GM19023 (cell line): ENCODE results near the gene IFTAP.

Experiments
- ATAC-seq: cut with Tn5 transposase; IDR thresholded peaks from one replicate; pipeline ENCODE4 v1.9.1; 2021; ENCODE audit warnings: mild to moderate bottlenecking, moderate library complexity; ENCODE audit not compliant: unreplicated experiment

IFTAP gene

DNA sequence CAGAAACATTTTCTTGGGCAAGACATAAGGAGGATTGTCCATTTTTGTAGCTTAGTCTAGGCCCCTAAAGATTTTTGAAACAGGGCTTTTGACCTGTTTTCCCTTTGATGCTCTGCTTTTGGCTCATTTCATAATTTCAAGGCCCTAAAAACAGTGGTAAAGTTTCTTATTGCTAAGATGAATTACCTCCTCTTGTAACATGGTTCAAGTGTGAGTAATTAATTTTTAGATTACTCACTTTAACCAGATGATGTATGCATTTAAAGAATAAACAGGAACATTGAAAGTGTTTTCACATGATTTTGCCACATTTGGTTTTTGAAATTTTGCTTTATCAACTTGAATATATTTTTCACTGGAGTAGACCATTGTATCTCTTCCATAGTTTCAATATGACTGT, 2.6 kb downstream of the IFTAP start:
- ATAC-seq, result no peak

DNA sequence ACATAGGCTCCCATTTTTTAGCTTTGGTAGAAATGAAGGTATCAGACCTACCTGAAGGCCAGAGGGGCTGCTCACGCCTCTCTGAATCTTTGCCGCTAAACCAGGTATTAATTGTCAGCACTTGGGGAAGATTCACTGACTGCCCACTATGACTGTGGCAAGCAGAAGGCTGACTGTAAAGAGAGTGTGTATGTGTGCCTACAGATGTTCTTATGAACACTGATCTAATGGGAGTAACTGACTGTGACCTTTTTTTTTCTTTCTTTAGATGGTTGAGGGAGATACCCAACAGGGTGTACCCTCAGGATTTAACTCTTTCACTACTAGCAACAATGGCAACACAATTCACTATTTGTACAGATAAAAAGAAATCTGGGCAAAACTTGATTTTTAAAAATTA, 3.7 kb downstream of the IFTAP start, which contains the start of gene RAG2:
TSS of gene RAG2 (minus strand) at position 186 of the 400 bp plus-strand sequence. CDS start 4,068 bp downstream, outside the sequence.
- no peak for ATAC-seq

DNA sequence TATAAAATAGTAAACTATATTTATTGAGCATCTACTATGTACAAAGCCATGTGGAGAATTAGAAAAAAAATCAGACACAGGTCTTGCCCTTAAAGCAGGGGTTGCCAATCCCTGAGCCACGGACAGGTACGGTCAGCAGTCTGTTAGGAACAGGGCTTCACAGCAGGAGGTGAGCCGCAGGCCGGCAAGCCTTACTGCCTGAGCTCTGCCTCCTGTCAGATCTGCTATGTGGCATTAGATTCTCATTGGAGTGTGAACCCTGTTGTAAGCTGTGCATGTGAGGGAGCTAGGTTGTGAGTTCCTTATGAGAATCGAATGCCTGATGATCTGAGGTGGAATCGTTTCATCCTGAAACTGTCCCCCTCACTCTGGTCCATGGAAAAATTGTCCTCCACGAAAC, 5.9 kb downstream of the IFTAP start:
- no peak for ATAC-seq

DNA sequence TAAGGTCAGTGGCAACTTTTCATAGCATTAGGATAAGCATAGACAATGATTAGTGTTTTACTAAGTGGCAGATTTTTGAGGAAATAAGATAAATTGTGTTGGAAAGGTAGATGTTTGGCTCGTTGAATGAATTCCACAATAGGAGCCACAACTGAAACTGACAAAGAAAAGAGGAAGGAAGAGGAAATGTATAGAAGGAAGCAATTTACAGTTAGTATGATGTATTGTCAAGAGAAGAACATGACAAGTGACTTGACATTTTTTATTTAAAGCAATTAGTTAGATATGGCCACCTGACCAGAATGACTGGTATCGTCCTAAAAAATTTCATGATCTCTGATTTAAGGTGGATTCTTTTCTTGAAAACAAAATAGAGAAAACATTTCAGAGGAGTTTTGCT, 6.9 kb downstream of the IFTAP start:
- no peak for ATAC-seq

DNA sequence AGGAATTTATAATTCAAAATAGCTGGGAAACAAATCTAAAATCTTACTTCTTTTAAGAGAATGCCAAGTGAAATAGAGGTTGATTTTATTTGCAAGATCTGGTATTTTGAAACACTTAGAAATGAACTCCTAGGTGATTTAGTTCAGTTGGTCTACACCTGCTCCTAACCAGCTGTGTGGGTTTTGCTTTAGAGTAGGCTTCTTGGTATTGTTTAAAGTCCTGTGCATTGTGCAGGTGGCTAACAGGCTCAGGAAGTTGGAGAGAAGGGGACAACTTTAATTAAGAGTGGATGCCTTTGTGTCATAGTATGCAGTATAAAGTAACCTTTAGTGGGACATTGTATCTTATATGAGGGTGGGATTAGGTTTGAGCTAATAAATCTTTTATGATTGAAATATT, 7.8 kb downstream of the IFTAP start:
- ATAC-seq, result no peak

DNA sequence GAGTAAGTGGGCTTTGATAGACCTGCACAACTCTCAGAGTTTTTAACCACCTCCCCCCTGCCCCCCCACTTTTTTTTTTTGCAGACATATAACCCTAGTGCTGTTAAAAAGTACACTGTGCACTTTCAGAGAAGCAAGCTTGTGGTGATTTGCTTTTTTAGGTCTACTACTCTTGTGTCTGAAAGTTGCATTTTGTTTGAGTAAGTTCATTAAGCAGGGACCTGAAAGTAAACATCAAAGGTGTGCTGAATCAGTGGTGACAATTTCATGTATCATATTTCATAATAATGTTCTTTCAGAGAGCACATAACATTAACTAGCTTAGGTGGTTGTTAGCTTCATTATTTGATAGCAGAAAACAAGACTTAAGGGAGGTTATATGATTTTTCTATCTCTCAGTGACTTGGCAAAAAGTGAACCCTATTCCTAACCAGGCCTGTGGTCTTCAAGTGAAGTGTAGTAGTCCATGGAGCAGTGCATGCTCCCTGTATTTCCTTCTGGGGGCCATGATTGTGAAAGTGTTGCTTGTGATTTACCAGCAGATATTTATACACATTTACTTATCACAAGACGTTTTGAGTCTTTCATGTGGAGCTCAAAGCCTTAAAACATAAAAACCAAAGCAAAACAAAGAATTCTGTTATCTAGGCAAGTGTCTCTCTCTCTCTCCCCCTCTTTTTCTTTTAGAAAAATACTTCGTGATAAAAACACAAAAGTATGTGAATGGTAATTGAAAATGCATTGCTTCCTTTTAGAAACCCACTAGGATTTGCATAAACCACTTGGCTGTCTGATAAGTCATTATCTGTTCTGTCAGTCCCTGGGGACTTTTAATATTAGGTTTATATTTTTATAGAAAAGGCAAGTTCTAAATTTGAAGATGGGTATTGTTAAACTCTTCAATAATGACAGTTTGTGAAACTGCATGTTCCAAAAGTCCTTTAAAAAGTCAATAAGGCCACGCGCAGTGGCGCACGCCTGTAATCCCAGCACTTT, 11.2 kb downstream of the IFTAP start:
- ATAC-seq, result no peak

DNA sequence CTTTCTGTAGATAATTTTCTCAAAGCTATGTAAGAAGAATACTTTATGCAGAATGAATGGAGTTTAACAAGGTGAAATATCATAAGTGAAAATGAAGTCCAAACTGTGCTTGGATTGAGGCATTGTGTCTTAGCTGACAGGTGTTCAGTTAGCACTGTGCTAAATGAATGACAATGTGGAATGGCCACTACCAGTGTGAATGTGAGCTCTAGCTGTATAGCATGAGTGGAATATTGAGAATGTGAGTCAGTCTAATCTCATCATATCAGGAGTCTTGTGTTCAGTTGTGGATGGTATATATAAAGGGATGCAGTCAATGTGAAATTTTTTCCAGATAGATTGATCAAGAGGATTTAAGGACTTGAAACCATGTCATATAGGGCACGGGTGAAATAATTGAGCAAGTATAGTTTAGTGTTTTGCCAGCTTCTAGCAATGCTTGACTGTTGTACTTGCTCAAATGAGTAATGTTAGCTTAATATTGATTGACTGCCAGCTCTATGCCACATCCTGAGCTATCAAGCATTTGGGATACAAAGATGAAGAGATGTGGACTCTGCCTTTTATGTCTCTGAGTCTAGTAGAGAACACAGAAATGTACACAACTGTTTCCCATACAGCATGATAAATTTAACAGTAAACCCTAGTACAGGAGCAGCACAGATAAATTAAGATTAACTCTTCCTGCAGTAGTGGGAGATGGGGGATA, 14.3 kb downstream of the IFTAP start:
- no peak for ATAC-seq

DNA sequence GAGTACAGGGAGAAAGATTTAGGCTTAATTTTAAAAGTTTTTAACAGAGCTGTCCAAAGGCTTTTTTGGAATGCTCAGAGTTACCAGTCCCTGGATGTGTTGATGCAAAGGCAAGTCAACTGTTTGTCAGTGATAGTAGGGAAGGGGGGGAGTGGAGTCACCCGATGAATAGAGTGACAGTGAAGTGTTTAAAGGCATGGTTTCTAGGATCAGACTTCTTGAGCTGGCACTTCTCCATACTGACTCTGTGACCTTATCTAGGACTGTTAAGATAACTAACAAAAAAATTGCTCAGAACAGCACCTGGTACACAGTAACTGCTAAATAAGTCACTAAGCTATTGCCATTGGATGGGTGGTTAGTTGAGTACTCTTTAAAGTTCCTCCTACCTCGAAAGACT, 15.1 kb downstream of the IFTAP start:
- ATAC-seq, result no peak

DNA sequence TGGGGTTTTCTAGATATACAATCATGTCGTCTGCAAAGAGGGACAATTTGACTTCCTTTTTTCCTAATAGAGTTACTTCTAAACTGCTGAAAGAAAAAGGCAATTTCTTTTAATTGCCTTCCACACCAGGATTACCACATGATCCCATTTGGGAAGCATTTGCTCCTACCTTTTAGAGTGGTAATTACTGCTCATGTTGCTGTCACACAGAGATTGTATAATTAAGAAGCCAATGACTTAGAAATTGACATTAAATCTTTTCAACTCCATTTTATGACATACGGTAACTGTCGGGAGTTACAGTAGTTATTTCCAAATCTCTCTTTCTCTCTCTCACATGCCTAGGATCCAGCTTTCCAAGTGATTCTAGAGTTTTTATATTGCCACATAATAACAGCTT, 21.5 kb downstream of the IFTAP start:
- ATAC-seq, result no peak

DNA sequence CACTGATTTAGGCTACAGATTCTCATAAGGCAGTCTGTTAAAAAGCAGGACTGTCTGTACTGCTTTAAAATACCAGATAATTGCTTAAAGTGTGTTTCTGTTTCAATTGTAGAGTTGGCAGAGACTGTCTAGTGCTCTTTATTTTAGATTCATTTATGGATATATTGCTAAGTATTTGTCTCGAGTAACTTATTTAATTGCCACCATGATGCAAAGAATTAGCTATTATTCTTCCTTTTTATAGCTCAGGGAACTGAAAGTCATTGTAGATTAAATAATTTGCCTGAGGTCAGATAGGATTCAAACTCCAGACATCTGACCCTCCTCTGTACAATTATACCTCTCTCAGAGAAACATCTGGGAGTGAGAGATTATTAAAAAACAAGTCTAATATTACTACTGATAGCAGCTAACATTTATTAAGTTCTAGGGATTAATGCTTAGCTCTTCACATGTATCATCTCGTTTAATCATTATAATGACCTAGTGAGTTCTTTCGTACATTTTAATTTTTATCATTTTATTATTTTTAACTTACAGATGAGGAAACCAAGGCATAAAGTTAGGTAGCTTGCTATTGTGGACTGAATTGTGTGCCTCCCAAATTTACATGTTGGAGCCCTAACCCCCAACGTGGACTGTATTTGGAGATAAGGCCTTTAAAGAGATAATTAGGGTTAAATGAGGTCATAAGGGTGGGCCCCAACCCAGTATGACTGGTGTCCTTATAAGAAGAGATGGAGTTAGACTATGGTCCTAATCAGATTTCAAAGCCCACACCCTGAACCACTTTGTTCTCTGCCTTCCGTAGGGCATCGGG, 23.5 kb downstream of the IFTAP start:
- ATAC-seq, result no peak

DNA sequence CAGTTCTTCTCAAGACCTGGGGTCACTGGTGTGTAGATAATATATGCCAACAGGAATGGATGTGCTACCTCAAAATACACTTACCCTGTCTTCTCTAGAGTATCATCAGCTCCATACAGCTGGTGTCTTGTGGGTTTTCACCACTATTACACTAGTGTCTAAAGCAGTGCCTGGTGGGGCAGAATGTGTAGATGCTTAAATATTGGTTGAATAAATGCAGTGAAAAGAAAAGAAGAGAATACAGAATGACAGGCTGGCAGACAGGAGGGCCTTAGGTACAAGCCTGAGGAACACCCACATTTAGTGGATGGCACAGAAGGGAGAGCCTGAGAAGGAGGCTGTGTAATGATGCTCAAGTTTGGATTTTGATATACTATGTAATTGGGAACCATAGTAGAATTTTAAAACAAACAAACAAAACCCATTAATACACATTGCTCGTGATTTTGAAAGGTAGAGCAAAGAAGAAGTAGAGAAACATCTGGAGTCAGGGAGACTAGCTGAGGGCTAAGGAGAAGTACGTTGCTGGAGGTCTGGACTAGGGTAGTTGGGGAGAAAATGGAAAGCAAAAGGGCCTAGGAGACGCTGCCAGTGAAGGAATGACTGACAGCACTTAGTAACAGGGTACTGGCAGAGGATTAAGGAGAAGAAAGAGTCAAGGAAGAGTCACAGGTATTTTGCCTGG, 24.2 kb downstream of the IFTAP start:
- no peak for ATAC-seq

DNA sequence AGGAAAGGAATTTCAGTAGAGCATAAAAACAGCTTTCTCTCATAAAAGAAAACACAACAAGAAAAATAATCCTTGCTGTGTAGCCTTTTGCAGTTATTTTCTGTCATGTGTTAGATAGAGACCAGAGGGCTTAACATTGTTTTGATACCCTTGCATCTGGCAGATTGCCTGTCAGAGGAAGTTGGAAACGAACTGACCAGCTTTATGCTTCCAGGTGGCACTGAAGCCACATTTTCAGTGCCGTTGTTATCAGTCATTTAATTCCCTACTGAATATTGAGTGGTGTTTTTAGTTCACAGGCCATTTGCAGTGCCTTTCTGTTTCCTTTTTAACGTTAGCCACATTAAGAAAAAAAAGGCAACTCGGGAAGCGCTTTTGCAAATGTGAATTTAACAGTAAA, 25.2 kb downstream of the IFTAP start:
- ATAC-seq, result no peak

DNA sequence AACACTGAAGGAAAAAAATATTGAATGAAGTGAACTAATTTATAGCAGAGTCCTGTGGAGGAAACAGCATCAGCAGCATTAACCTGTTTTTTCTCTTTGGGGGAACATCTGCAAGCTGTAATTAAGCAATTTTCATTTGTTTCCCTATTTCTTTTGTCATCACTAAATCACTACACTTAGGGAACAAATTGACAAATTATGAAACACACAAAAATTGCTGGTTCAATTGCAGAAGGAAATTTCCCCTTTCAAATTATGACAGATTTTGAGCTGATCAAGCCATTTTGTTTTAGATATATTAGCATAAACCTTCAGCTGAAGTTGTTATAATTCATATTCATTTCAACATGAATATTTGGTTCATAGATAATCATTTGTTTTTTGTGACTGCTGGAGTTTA, 25.9 kb downstream of the IFTAP start:
- ATAC-seq, result no peak

DNA sequence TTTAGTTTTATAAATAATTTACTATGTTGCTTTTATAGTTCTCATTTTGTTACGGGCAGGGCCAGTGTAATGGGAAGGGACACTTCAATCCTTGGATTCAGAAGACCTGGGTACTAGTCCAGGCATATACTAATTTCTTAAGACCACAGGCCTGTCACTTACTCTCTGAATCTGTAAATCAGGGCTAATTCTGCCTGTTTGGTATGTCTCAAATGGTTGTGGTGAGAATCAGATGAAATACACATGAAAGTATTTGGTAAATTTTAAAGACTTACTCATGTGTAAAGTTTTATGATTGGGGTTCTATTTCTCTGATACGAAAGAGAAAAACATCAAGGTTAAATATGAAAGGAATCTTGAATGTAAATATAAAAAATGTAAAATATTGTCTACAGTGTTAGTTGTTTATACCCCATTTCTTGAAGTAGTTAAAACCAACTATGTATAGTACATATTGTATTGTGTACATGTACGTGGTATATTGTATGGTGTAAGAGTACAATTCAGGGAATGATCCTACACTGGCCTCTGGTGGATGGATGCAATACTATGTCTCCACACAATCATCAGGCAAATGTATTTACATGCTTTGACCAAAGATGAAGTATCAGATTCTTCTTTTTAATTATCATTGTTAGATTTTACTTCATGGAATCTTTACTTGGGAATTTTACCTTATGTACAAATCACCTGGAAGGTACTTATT, 28.3 kb downstream of the IFTAP start:
- peak; percentile 62 for ATAC-seq

DNA sequence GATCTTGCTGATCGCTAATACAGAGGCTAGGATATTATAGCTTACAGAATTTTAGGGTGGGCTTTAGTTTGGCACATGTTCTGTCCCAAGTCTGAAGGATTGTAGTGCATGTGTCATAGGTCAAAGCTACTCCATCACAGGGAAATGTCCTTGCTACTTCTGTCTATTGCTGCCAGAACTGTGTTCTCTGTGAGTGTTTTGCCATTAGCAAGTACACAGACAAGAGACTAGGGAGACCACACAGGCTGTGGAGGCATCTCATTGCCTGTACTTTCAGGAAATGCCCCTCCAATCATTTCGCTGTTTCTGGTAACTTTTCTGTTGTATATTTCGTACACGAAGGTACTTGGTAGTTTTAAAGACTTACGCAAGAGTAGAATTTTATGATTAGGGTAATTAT, 29.2 kb downstream of the IFTAP start:
- ATAC-seq, result no peak

DNA sequence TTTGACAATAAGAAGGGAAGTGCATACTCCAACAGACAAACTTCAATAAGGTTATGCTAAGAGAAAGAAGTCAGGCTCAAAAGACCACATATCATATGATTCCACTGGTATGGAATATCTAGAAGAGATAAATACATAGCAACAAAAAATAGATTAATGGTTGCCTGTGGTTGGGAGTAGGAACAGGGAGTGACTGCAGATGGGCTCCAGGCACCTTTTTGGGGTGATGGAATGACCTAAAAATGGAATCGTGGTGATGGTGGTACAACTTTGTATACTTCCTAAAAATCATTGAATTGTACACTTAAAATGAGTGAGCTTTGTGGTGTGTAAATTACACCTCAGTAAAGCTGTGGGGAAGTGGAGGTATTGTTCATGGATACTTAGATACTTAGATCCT, 32.7 kb downstream of the IFTAP start:
- ATAC-seq, result no peak

DNA sequence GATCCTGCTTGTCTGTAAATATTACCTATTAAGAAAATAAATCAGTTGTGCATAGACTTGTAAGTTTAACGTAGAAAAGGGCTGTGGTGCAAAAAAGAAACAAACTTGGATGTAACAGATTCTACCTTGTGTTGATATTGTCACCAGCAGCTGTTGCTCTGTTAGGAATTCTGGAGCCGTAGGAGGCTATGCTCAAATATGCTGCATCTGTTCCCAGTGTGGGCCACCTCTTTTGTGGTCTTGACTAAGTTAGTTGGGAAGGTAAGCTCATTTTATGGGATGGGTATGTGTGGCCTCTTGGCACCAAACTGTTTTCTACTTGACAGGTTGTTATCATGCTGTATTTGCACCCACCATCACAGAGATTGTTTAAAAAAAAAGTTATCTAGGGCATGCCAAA, 33.2 kb downstream of the IFTAP start:
- no peak for ATAC-seq

DNA sequence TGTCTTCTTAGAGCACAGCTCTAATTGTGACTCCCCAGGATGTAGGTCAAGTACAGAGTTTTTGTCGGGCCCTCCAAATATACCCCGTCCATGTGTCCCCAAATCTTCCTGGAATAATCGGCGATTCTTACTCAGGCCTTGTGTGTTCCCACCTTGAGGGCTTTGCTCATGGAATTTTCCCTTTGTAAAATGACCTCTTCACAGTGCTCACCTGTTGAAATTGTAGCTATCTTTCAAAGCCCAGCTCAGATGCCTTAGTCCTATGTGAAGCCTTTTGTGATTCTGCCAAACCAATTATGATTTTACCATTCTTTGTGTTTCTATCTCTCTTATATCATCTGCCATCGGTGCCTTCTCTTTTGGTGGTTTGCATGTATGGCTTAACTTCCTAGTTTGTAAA, 33.8 kb downstream of the IFTAP start:
- no peak for ATAC-seq

DNA sequence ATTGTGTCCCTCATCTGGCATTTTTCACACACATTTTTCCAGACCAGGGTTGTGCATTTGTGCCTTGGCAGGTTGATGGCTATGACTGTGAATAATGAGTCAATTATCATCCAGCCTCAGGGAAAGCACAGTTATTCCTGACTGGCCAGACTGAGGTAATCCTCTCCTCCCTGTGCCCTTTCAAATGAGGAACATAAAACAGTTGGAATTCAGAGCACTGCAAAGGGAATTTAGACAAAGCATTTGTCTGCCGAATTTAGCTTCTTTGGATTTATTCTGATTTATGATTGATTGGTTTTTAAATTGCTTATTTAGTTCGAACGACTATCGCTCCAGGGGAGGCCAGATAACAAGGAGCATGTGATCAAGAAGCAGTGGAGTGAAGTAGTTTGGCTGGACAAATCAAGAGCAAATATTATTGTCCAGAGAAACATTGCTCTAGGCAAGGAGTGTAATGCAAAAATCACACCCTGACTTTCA, 34.5 kb downstream of the IFTAP start:
- ATAC-seq, result no peak

DNA sequence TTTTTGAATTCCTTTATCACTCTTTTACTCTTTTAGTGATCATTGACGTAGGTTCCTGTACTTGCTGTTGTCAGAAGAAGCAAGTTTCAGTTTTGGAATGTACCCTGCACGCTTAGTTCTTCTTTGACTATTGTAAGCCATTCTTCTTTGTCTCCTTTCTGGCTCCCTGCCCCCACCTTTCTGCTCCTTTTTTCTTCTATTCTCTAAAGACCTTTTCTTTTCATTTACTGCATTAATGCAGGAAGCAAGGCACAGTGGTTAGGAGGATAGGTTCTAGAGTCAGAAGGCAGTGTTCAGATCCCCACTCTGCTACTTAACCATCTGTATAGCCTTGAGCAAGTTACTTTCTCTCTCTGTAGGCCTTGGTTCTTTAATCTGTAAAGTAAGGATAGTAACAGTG, 37.5 kb downstream of the IFTAP start:
- peak; percentile 73 for ATAC-seq
